HCT116 (cell line): Measurements from ENCODE around the gene TCF7L2. TPM values are rescaled to one million over a fixed set of nuclear protein-coding genes. Genes with fewer than 3 reads are reported as not detected.

Experiments
- ATAC-seq: fragments of 200-7000 bp; cut with Tn5 transposase; 2 replicates; pipeline ENCODE4 v1.9.1; 2020; ENCODE audit warnings: mild to moderate bottlenecking, moderate library complexity
- BruUV-seq: library from RNA; stranded (reverse); fragments of 400-500 nt; replicated peaks from 2 replicates; lab custom pipeline; 2021; lab: Mats Ljungman, UMichigan
- CTCF ChIA-PET: fragments of 300-600 bp; sonication (Branson Sonifier 250); formaldehyde crosslinking; loops from one replicate; lab custom pipeline; 2021; ENCODE audit warnings: antibody characterized with exemption; lab: Charles Lee
- POLR2A ChIA-PET: fragments of 300-600, 350-600 bp; sonication (Branson Sonifier 250); formaldehyde crosslinking; loops from one replicate; lab custom pipeline; 2021; ENCODE audit warnings: antibody characterized with exemption; lab: Charles Lee
- RAD21 ChIA-PET, 2 experiments: fragments of 300-600 bp; sonication (Branson Sonifier 250); formaldehyde crosslinking; loops; one replicate each; lab custom pipeline; 2023; ENCODE audit warnings: low total read pairs in 2 of 2; ENCODE audit not compliant: uncharacterized antibody in 2 of 2, unreplicated experiment in 2 of 2, low non-redundant PET in 1 of 2; lab: Charles Lee
- DNase-seq: peaks from one replicate; pipeline ENCODE4 v3.0.0-alpha.2; 2010; ENCODE audit warnings: low read depth, low spot score
- H2AFZ ChIP-seq: fragments of 200-600 bp; shearing (Covaris generic), sonication (generic); 2 replicates; pipeline ENCODE4 v1.6.1; 2017; ENCODE audit warnings: low read depth, mixed run types, mixed read lengths, antibody characterized with exemption, low read length; ENCODE audit not compliant: poor library complexity, severe bottlenecking
- H3K27ac ChIP-seq: 2 replicates; pipeline ENCODE4 v1.5.1; 2012; ENCODE audit warnings: low read depth, low read length
- H3K27me3 ChIP-seq: fragments of 200-600 bp; sonication (generic); 2 replicates; pipeline ENCODE4 v1.6.1; 2016; ENCODE audit warnings: mixed run types, low read length, mixed read lengths; ENCODE audit not compliant: insufficient read depth
- H3K36me3 ChIP-seq, 2 experiments: fragments of 200-500 bp in 1 of 2; fragments of 200-600 bp in 1 of 2; sonication (Bioruptor generic) in 1 of 2; sonication (generic) in 1 of 2; 2 replicates each; pipeline versions ENCODE4 v1.5.1 to v1.6.1; 2014 to 2016; ENCODE audit warnings: low read length in 2 of 2, inconsistent platforms in 1 of 2, mixed read lengths in 1 of 2, mixed run types in 1 of 2; ENCODE audit not compliant: insufficient read depth in 2 of 2, control insufficient read depth in 1 of 2
- H3K4me1 ChIP-seq, 2 experiments: fragments of 200-600 bp in 1 of 2; sonication (generic) in 1 of 2; 2 replicates each; pipeline versions ENCODE4 v1.5.1 to v1.6.1; 2012 to 2017; ENCODE audit warnings: low read length in 2 of 2, inconsistent platforms in 1 of 2, mild to moderate bottlenecking in 1 of 2, mixed read lengths in 1 of 2, mixed run types in 1 of 2, moderate library complexity in 1 of 2; ENCODE audit not compliant: insufficient read depth in 2 of 2, control insufficient read depth in 1 of 2
- H3K4me2 ChIP-seq: fragments of 200-600 bp; sonication (generic); 2 replicates; pipeline ENCODE4 v1.6.1; 2017; ENCODE audit warnings: mixed run types, low read length, mixed read lengths
- H3K4me3 ChIP-seq, 2 experiments: fragments of 200-600 bp in 1 of 2; sonication (generic) in 1 of 2; replicated peaks in 1 of 2; 2 replicates each; pipeline ENCODE4 v1.5.1; 2011 to 2016; ENCODE audit warnings: low read length in 2 of 2, control low read depth in 1 of 2, low read depth in 1 of 2, mild to moderate bottlenecking in 1 of 2, mixed read lengths in 1 of 2, mixed run types in 1 of 2
- H3K79me2 ChIP-seq: fragments of 200-600 bp; sonication (generic); 2 replicates; pipeline ENCODE4 v1.6.1; 2017; ENCODE audit warnings: mild to moderate bottlenecking, mixed run types, low read length, moderate library complexity, mixed read lengths; ENCODE audit not compliant: insufficient read depth
- H3K9ac ChIP-seq: fragments of 200-600 bp; sonication (generic); 2 replicates; pipeline ENCODE4 v1.6.1; 2016; ENCODE audit warnings: low read length, mixed read lengths
- H3K9me2 ChIP-seq: fragments of 200-600 bp; sonication (generic), shearing (Covaris generic); 2 replicates; pipeline ENCODE4 v1.6.1; 2017; ENCODE audit warnings: mixed run types, mild to moderate bottlenecking, moderate library complexity; ENCODE audit not compliant: insufficient read depth
- H3K9me3 ChIP-seq, 2 experiments: fragments of 200-500 bp in 1 of 2; fragments of 200-600 bp in 1 of 2; sonication (Bioruptor generic) in 1 of 2; sonication (generic) in 1 of 2; 2 replicates each; pipeline ENCODE4 v1.6.1; 2014 to 2017; ENCODE audit warnings: low read length in 2 of 2, mixed read lengths in 2 of 2, inconsistent platforms in 1 of 2, low read depth in 1 of 2, mild to moderate bottlenecking in 1 of 2, mixed run types in 1 of 2, moderate library complexity in 1 of 2; ENCODE audit not compliant: control insufficient read depth in 1 of 2, insufficient read depth in 1 of 2
- H4K20me1 ChIP-seq: fragments of 200-600 bp; sonication (generic), shearing (Covaris generic); 2 replicates; pipeline ENCODE4 v1.6.1; 2017; ENCODE audit warnings: mixed run types, mild to moderate bottlenecking, moderate library complexity; ENCODE audit not compliant: insufficient read depth
- EZH2phosphoT487 ChIP-seq: fragments of 200-600 bp; IDR thresholded peaks from 2 replicates; pipeline ENCODE4 v1.6.1; 2018; ENCODE audit warnings: antibody characterized with exemption, borderline replicate concordance
- POLR2A ChIP-seq: IDR thresholded peaks from 2 replicates; pipeline ENCODE4 v1.7.0; 2011; ENCODE audit warnings: borderline replicate concordance; ENCODE audit not compliant: insufficient read depth, insufficient read length; ENCODE audit errors: extremely low read depth
- POLR2AphosphoS5 ChIP-seq: IDR thresholded peaks from 2 replicates; pipeline ENCODE4 v1.6.1; 2011; ENCODE audit warnings: mild to moderate bottlenecking, low read depth, low read length, moderate library complexity
- intact Hi-C: fragments of 100-400 bp; cut with micrococcal nuclease; formaldehyde crosslinking; loops from 2 replicates; pipeline ENCODE4 v1.10.0; 2022
- total RNA-seq: library from RNA; stranded (reverse); gene quantifications from one replicate; pipeline ENCODE4 v1.2.1, GENCODE V29; 2021; ENCODE audit not compliant: unreplicated experiment

The TCF7L2 gene
- total RNA-seq, 1 experiment from 2014 or later: 164 TPM

GRCh38 chr10:113137941-113138685, 188.1 kb downstream of the TCF7L2 start:
- no peak overlapping the region for H3K27ac ChIP-seq
- no peaks in the 10 kb centered on the region for H3K9me3 ChIP-seq
- ATAC-seq: no peak
- no TSS peak for BruUV-seq
- CTCF ChIA-PET: no interaction called here
- peaks cover 10% of the 10 kb centered on the region; the same call in 1 of the 2 replicates for H4K20me1 ChIP-seq
- no peak overlapping the region for H3K4me3 ChIP-seq
- H3K79me2 ChIP-seq: peaks cover 100% of the 10 kb centered on the region
- H3K36me3 ChIP-seq: peaks cover 29 to 39% of the 10 kb centered on the region in 2 experiments
- no peak overlapping the region for H3K4me2 ChIP-seq
- H3K9me2 ChIP-seq: no peaks in the 10 kb centered on the region
- H3K9ac ChIP-seq: no peak overlapping the region
- TF ChIP-seq POLR2AphosphoS5 (peak; percentile 17; the same call in 1 of the 2 replicates), EZH2phosphoT487 (no peak)
- POLR2A ChIA-PET: no interaction called here
- no peak overlapping the region for H2AFZ ChIP-seq
- intact Hi-C loops: no loop called here
- RAD21 ChIA-PET: no interaction called here
- no peak for DNase-seq
- no peaks in the 10 kb centered on the region for H3K27me3 ChIP-seq
- peaks cover 5 to 8% of the 10 kb centered on the region in 2 experiments; a peak in 2 of 4 replicates for H3K4me1 ChIP-seq

- no TSS peak for BruUV-seq
- ChIA-PET RAD21 (no interaction called here), CTCF (interaction anchor here (0.8 to 1.1 kb wide), 2 partner anchors 9 to 58 kb away, joined by 3 to 4 read pairs; no protein-coding TSS in a partner anchor), POLR2A (no interaction called here)
- Histone ChIP-seq H3K9me2 (no peaks in the 10 kb centered on the region), H3K4me2 (no peak overlapping the region), H3K27me3 (no peaks in the 10 kb centered on the region), H3K36me3 (peaks cover 35 to 49% of the 10 kb centered on the region in 2 experiments), H3K27ac (peak overlapping the region; percentile 4; the same call in 1 of the 2 replicates), H3K9me3 (no peaks in the 10 kb centered on the region), H3K79me2 (peaks cover 100% of the 10 kb centered on the region), H3K4me1 (peaks cover 5 to 8% of the 10 kb centered on the region in 2 experiments; a peak in 2 of 4 replicates), H4K20me1 (peaks cover 10% of the 10 kb centered on the region; the same call in 1 of the 2 replicates), H2AFZ (no peak overlapping the region), H3K4me3 (no peak overlapping the region), H3K9ac (no peak overlapping the region)
- DNase-seq: no peak
- TF ChIP-seq POLR2A (no peak), POLR2AphosphoS5 (0 out of 2 replicates have a peak, but pooled peaks have one; percentile 1)
- no peak for ATAC-seq
- intact Hi-C loops: no loop called here
Observed at GRCh38 chr10:113138937-113139585, 189.0 kb downstream of the TCF7L2 start.
